ENCODE data around the gene KIFAP3. TPM values are rescaled to one million over a fixed set of nuclear protein-coding genes. Genes with fewer than 3 reads are reported as not detected.

KIFAP3 gene
- total and polyA plus RNA-seq, 2 donors (not counting 1 experiment from before 2014, with no cell fraction given), result 3.7 to 14.9 TPM

- H3K27ac Mint-ChIP-seq, result no peak overlapping the region
- CTCF ChIA-PET, result interaction anchor here (0.6 to 3.3 kb wide), 11 partner anchors 9 to 1385 kb away, joined by 3 to 40 read pairs (median 4); partner anchors contain the start of genes FMO4 and KIFAP3
- Histone ChIP-seq H3K4me3 (ENCODE audit: control extremely low read depth in 1 of 5, extremely low read depth in 1 of 5, insufficient read depth in 1 of 5, low read depth in 2 of 5, low read length in 4 of 5) (no peak overlapping the region), H3K36me3 (replicated peaks in 1 of 2; ENCODE audit: control extremely low read depth in 1 of 2, control insufficient read depth in 1 of 2, extremely low read depth in 1 of 2, insufficient read depth in 2 of 2, low read length in 1 of 2) (no peaks in the 10 kb centered on the region), H3K27ac (ENCODE audit: low read length in 2 of 2) (no peak overlapping the region), H3K27me3 (replicated peaks in 1 of 4; ENCODE audit: control extremely low read depth in 1 of 4, control insufficient read depth in 3 of 4, insufficient read depth in 4 of 4, low read length in 3 of 4) (no peaks in the 10 kb centered on the region), H4K20me1 (ENCODE audit: control insufficient read depth, insufficient read depth, low read length, poor library complexity, severe bottlenecking) (no peaks in the 10 kb centered on the region), H3K4me2 (replicated peaks; ENCODE audit: low read depth, low read length, poor library complexity, severe bottlenecking) (no peak overlapping the region), H3K9ac (ENCODE audit: low read length) (no peak overlapping the region), H3K4me1 (ENCODE audit: control insufficient read depth in 2 of 2, insufficient read depth in 2 of 2, low read length in 2 of 2) (no peaks in the 10 kb centered on the region), H2AFZ (ENCODE audit: insufficient read depth, low read depth, low read length, poor library complexity, severe bottlenecking) (no peak overlapping the region), H3K79me2 (ENCODE audit: control insufficient read depth, insufficient read depth, low read length) (no peaks in the 10 kb centered on the region), H3K9me3 (ENCODE audit: control extremely low read depth in 1 of 3, control insufficient read depth in 2 of 3, insufficient read depth in 1 of 3, low read length in 2 of 3) (no peaks in the 10 kb centered on the region)
- POLR2A ChIA-PET, result no interaction called here
- no peaks in the 10 kb centered on the region for H3K27me3 Mint-ChIP-seq
- no peak for TF ChIP-seq EZH2 (IDR thresholded peaks at IDR 0.05; ENCODE audit: borderline replicate concordance, insufficient read depth, low read depth, low read length, poor library complexity, severe bottlenecking)
- TF ChIP-seq CTCF (IDR thresholded peaks at IDR 0.05), result peak; percentile 62
- ATAC-seq (ENCODE audit: low read depth) (no peak), DNase-seq (no peak)
- H3K4me1 Mint-ChIP-seq, result no peaks in the 10 kb centered on the region
- no peak overlapping the region for H3K4me3 Mint-ChIP-seq
- intact Hi-C loops (cut with micrococcal nuclease), result no loop called here
- WGBS (ENCODE audit: insufficient coverage), result no CpG with 5 or more reads among the region's 1 CpG
- H3K9me3 Mint-ChIP-seq (ENCODE audit: insufficient read depth), result no peaks in the 10 kb centered on the region
These were observed 145.3 kb downstream of the KIFAP3 start for GRCh38 chr1:169929210-169929526.

DNA sequence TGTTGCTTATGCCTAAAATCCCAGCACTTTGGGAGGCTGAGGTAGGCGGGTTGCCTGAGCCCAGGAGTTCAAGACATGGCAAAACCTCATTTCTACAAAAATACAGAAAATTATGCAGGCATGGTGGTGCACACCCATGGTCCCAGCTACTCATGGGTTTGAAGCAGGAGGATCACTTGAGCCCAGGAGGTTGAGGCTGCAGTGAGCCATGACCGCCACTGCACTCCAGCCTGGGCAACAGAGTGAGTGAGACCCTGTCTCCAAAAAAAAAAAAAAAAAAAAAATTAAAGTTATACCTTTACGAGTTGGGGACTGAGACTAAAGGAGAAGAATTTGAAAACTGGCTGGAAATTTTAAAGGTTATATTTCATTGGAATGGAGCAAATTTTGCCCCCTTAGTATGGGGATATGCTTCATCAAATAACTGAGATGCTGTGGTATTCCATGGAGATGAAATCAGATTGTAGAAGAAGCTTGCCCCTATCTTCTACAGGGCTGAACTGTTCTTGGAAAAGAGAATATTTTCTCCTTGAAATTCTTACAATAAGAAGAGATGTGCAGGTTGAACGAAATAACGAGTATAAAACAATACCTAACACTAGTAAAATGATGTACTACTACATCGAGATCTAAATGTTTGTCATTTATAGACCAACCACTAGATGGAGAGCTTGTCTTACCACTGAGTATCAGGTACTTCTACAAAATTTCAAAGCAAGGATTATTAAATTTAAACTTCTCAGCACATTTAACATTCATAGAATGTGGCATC, 145.9 kb downstream of the KIFAP3 start:
- H4K20me1 ChIP-seq (ENCODE audit: control insufficient read depth, insufficient read depth, low read length, poor library complexity, severe bottlenecking), result no peaks in the 10 kb centered on the region
- Mint-ChIP-seq H3K27me3 (no peaks in the 10 kb centered on the region), H3K27ac (no peak overlapping the region), H3K4me3 (no peak overlapping the region), H3K9me3 (ENCODE audit: insufficient read depth) (no peaks in the 10 kb centered on the region), H3K4me1 (no peaks in the 10 kb centered on the region)
- H3K4me2 ChIP-seq (replicated peaks; ENCODE audit: low read depth, low read length, poor library complexity, severe bottlenecking), result no peak overlapping the region
- H3K36me3 ChIP-seq (replicated peaks in 1 of 2; ENCODE audit: control extremely low read depth in 1 of 2, control insufficient read depth in 1 of 2, extremely low read depth in 1 of 2, insufficient read depth in 2 of 2, low read length in 1 of 2), result no peaks in the 10 kb centered on the region
- no peak overlapping the region for H3K27ac ChIP-seq (ENCODE audit: low read length in 2 of 2)
- no peak overlapping the region for H2AFZ ChIP-seq (ENCODE audit: insufficient read depth, low read depth, low read length, poor library complexity, severe bottlenecking)
- peak; percentile 58 for DNase-seq
- 100% methylated on average over 1 of the region's 6 CpGs for WGBS (ENCODE audit: insufficient coverage)
- POLR2A ChIA-PET, result no interaction called here
- no peaks in the 10 kb centered on the region for H3K4me1 ChIP-seq (ENCODE audit: control insufficient read depth in 2 of 2, insufficient read depth in 2 of 2, low read length in 2 of 2)
- peak; percentile 56 for ATAC-seq (ENCODE audit: low read depth)
- H3K79me2 ChIP-seq (ENCODE audit: control insufficient read depth, insufficient read depth, low read length), result no peaks in the 10 kb centered on the region
- no peak overlapping the region for H3K4me3 ChIP-seq (ENCODE audit: control extremely low read depth in 1 of 5, extremely low read depth in 1 of 5, insufficient read depth in 1 of 5, low read depth in 2 of 5, low read length in 4 of 5)
- intact Hi-C loops (cut with micrococcal nuclease), result no loop called here
- CTCF ChIA-PET, result interaction anchor here (0.6 to 3.3 kb wide), 11 partner anchors 8 to 1385 kb away, joined by 3 to 40 read pairs (median 4); partner anchors contain the start of genes FMO4 and KIFAP3
- no peaks in the 10 kb centered on the region for H3K27me3 ChIP-seq (replicated peaks in 1 of 4; ENCODE audit: control extremely low read depth in 1 of 4, control insufficient read depth in 3 of 4, insufficient read depth in 4 of 4, low read length in 3 of 4)
- H3K9me3 ChIP-seq (ENCODE audit: control extremely low read depth in 1 of 3, control insufficient read depth in 2 of 3, insufficient read depth in 1 of 3, low read length in 2 of 3), result no peaks in the 10 kb centered on the region
- TF ChIP-seq CTCF (IDR thresholded peaks at IDR 0.05) (peak; percentile 92), EZH2 (IDR thresholded peaks at IDR 0.05; ENCODE audit: borderline replicate concordance, insufficient read depth, low read depth, low read length, poor library complexity, severe bottlenecking) (no peak)
- no peak overlapping the region for H3K9ac ChIP-seq (ENCODE audit: low read length)
